HEK293 (cell line): ENCODE data around the gene LRRC23.
A peak's percentile ranks its signal among the peaks of the same experiment; 100 is the strongest.

Source experiments
- MYNN ChIP-seq: fragments of 450-650 bp; formaldehyde crosslinking; IDR thresholded peaks from 2 replicates; pipeline ENCODE4 v1.5.1; 2016; ENCODE audit warnings: missing biosample characterization, missing genetic modification characterization, borderline replicate concordance
- OSR2 ChIP-seq: fragments of 450-650 bp; formaldehyde crosslinking; IDR thresholded peaks from 2 replicates; pipeline ENCODE4 v1.5.1; 2016; ENCODE audit warnings: missing biosample characterization, missing genetic modification characterization
- PRDM1 ChIP-seq: fragments of 450-650 bp; formaldehyde crosslinking; IDR thresholded peaks from 2 replicates; pipeline ENCODE4; 2016; ENCODE audit warnings: missing biosample characterization, missing genetic modification characterization
- PRDM6 ChIP-seq: fragments of 450-650 bp; formaldehyde crosslinking; IDR thresholded peaks from 2 replicates; pipeline ENCODE4 v1.5.1; 2017; ENCODE audit warnings: missing biosample characterization, missing genetic modification characterization
- SP7 ChIP-seq: fragments of 450-650 bp; formaldehyde crosslinking; IDR thresholded peaks from 2 replicates; pipeline ENCODE4 v1.5.1; 2016; ENCODE audit warnings: missing biosample characterization, missing genetic modification characterization
- ZBTB1 ChIP-seq: fragments of 450-650 bp; formaldehyde crosslinking; IDR thresholded peaks from 2 replicates; pipeline ENCODE4 v1.5.1; 2016; ENCODE audit warnings: missing biosample characterization, missing genetic modification characterization
- ZBTB20 ChIP-seq: fragments of 450-650 bp; formaldehyde crosslinking; IDR thresholded peaks from 2 replicates; pipeline ENCODE4 v1.5.1; 2016; ENCODE audit warnings: missing biosample characterization, missing genetic modification characterization
- ZBTB21 ChIP-seq: fragments of 450-650 bp; formaldehyde crosslinking; IDR thresholded peaks from 2 replicates; pipeline ENCODE4 v1.5.1; 2017; ENCODE audit warnings: missing biosample characterization, missing genetic modification characterization
- ZFP3 ChIP-seq: fragments of 450-650 bp; formaldehyde crosslinking; IDR thresholded peaks from 2 replicates; pipeline ENCODE4 v1.5.1; 2016; ENCODE audit warnings: low read depth, missing biosample characterization, missing genetic modification characterization
- ZNF157 ChIP-seq: fragments of 450-650 bp; formaldehyde crosslinking; IDR thresholded peaks from 2 replicates; pipeline ENCODE4 v1.5.1; 2016; ENCODE audit warnings: missing biosample characterization, missing genetic modification characterization
- ZNF174 ChIP-seq: fragments of 450-650 bp; formaldehyde crosslinking; IDR thresholded peaks from 2 replicates; pipeline ENCODE4 v1.5.0; 2017; ENCODE audit warnings: missing biosample characterization, mild to moderate bottlenecking, missing genetic modification characterization
- ZNF239 ChIP-seq: fragments of 450-650 bp; formaldehyde crosslinking; IDR thresholded peaks from 2 replicates; pipeline ENCODE4 v1.5.1; 2016; ENCODE audit warnings: missing biosample characterization, missing genetic modification characterization
- ZNF26 ChIP-seq: fragments of 450-650 bp; formaldehyde crosslinking; IDR thresholded peaks from 2 replicates; pipeline ENCODE4 v1.5.1; 2016; ENCODE audit warnings: missing biosample characterization, missing genetic modification characterization
- ZNF266 ChIP-seq: fragments of 450-650 bp; formaldehyde crosslinking; IDR thresholded peaks from 2 replicates; pipeline ENCODE4 v1.5.1; 2016; ENCODE audit warnings: missing biosample characterization, missing genetic modification characterization, low read depth
- ZNF274 ChIP-seq, 2 experiments: fragments of 200-500 bp in 1 of 2; fragments of 450-650 bp in 1 of 2; sonication (Bioruptor generic) in 1 of 2; formaldehyde crosslinking in 1 of 2; IDR thresholded peaks; 2 replicates each; pipeline versions ENCODE4 v1.5.1 to v1.6.1; 2014 to 2016; ENCODE audit warnings: borderline replicate concordance in 1 of 2, inconsistent platforms in 1 of 2, low read length in 1 of 2, missing biosample characterization in 1 of 2, missing genetic modification characterization in 1 of 2
- ZNF362 ChIP-seq: fragments of 450-650 bp; formaldehyde crosslinking; IDR thresholded peaks from 2 replicates; pipeline ENCODE4 v1.5.1; 2016; ENCODE audit warnings: missing biosample characterization, missing genetic modification characterization
- ZNF366 ChIP-seq: fragments of 450-650 bp; formaldehyde crosslinking; conservative IDR thresholded peaks from 2 replicates; pipeline ENCODE4 v1.5.1; 2016; ENCODE audit warnings: missing biosample characterization, missing genetic modification characterization
- ZNF37A ChIP-seq: fragments of 450-650 bp; IDR thresholded peaks from 2 replicates; pipeline ENCODE4 v1.5.1; 2018; ENCODE audit warnings: missing biosample characterization, missing genetic modification characterization
- ZNF423 ChIP-seq: fragments of 450-650 bp; formaldehyde crosslinking; IDR thresholded peaks from 2 replicates; pipeline ENCODE4 v1.5.1; 2016; ENCODE audit warnings: missing biosample characterization, missing genetic modification characterization
- ZNF473 ChIP-seq: fragments of 450-650 bp; formaldehyde crosslinking; IDR thresholded peaks from 2 replicates; pipeline ENCODE4 v1.5.1; 2017; ENCODE audit warnings: missing biosample characterization, missing genetic modification characterization
- ZNF529 ChIP-seq: fragments of 450-650 bp; formaldehyde crosslinking; IDR thresholded peaks from 2 replicates; pipeline ENCODE4 v1.5.1; 2017; ENCODE audit warnings: missing genetic modification characterization, missing biosample characterization; ENCODE audit not compliant: insufficient replicate concordance
- ZNF555 ChIP-seq: fragments of 450-650 bp; formaldehyde crosslinking; conservative IDR thresholded peaks from 2 replicates; pipeline ENCODE4 v1.5.1; 2017; ENCODE audit warnings: missing biosample characterization, mild to moderate bottlenecking, missing genetic modification characterization, inconsistent platforms
- ZNF596 ChIP-seq: fragments of 450-650 bp; IDR thresholded peaks from 2 replicates; pipeline ENCODE4 v1.5.0; 2018; ENCODE audit warnings: missing biosample characterization, mild to moderate bottlenecking, missing genetic modification characterization, moderate library complexity
- ZNF626 ChIP-seq: fragments of 450-650 bp; sonication (Bioruptor Pico); formaldehyde crosslinking; IDR thresholded peaks from 2 replicates; pipeline ENCODE4 v1.5.1; 2018; ENCODE audit warnings: missing biosample characterization, missing genetic modification characterization, inconsistent platforms
- ZNF639 ChIP-seq: fragments of 450-650 bp; formaldehyde crosslinking; IDR thresholded peaks from 2 replicates; pipeline ENCODE4 v1.5.1; 2016; ENCODE audit warnings: missing biosample characterization, missing genetic modification characterization
- ZNF747 ChIP-seq: fragments of 450-650 bp; formaldehyde crosslinking; IDR thresholded peaks from 2 replicates; pipeline ENCODE4 v1.5.1; 2016; ENCODE audit warnings: missing biosample characterization, missing genetic modification characterization
- ZNF777 ChIP-seq: fragments of 450-650 bp; formaldehyde crosslinking; IDR thresholded peaks from 2 replicates; pipeline ENCODE4 v1.5.1; 2017; ENCODE audit warnings: missing biosample characterization, missing genetic modification characterization, borderline replicate concordance
- ZNF791 ChIP-seq: fragments of 450-650 bp; formaldehyde crosslinking; IDR thresholded peaks from 2 replicates; pipeline ENCODE4 v1.5.1; 2016; ENCODE audit warnings: missing biosample characterization, missing genetic modification characterization
- ZNF792 ChIP-seq: fragments of 450-650 bp; formaldehyde crosslinking; IDR thresholded peaks from 2 replicates; pipeline ENCODE4 v1.5.1; 2016; ENCODE audit warnings: missing biosample characterization, missing genetic modification characterization
- ZNF843 ChIP-seq: fragments of 450-650 bp; formaldehyde crosslinking; IDR thresholded peaks from 2 replicates; pipeline ENCODE4 v1.5.1; 2016; ENCODE audit warnings: missing biosample characterization, missing genetic modification characterization
- TF ChIP-seq, protein P1 (sequence below): fragments of 450-650 bp; IDR thresholded peaks from 2 replicates; pipeline ENCODE4 v1.5.1; 2018; ENCODE audit warnings: missing biosample characterization, missing genetic modification characterization
- TF ChIP-seq, protein P2 (sequence below): fragments of 450-650 bp; formaldehyde crosslinking; IDR thresholded peaks from 2 replicates; pipeline ENCODE4 v1.5.1; 2016; ENCODE audit warnings: missing biosample characterization, missing genetic modification characterization

The LRRC23 gene

DNA sequence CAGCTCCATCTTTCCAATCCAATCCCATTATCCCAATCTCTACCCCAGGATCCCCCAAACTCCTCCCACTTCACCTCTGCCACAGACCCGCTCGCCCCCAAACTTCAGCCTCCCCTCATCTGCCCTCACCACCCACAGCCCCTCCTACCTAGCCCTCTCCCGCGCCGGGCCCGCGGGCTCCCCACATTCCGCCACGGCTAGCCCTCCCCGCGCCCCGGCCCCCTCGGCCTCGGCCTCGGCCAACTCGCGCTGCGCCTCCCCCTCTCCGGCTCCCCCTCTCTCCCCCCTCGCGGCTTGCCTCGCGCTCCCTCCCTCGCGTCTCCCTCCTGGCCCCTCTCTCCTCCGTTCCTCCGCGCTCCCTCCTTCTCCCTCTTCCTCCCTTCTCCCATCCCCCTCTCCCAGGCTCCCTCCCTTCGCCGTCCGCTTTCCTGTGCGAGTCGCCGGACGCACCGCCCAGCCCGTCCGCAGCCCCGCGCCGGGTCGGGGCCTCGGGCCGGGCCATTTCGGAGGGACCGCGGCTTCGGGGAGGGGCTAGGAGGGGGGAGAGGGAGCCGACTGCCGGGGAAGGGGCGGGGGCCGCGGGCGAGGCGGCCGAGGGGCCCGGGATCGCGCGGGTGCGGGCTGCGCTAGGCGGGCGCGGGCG, 22.9 kb downstream of the LRRC23 start, which contains the start of gene ATN1 (continued):
- no peak for TF ChIP-seq ZNF239
- TF ChIP-seq ZNF157 (tag by site-specific recombination), result no peak; the same call in 1 of the 2 replicates
- no peak for TF ChIP-seq ZNF555 (tag by site-specific recombination)
- TF ChIP-seq SP7, result 0 out of 2 replicates have a peak, but pooled peaks have one; percentile 58
- no peak for TF ChIP-seq ZNF791 (tag by site-specific recombination)
- no peak for TF ChIP-seq ZNF747 (tag by site-specific recombination)
- no peak for TF ChIP-seq ZFP3 (tag by site-specific recombination)
- TF ChIP-seq ZNF843, result peak; percentile 65; the same call in 1 of the 2 replicates
- TF ChIP-seq, protein P1, sequence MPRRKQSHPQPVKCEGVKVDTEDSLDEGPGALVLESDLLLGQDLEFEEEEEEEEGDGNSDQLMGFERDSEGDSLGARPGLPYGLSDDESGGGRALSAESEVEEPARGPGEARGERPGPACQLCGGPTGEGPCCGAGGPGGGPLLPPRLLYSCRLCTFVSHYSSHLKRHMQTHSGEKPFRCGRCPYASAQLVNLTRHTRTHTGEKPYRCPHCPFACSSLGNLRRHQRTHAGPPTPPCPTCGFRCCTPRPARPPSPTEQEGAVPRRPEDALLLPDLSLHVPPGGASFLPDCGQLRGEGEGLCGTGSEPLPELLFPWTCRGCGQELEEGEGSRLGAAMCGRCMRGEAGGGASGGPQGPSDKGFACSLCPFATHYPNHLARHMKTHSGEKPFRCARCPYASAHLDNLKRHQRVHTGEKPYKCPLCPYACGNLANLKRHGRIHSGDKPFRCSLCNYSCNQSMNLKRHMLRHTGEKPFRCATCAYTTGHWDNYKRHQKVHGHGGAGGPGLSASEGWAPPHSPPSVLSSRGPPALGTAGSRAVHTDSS, result no peak
- TF ChIP-seq ZBTB1, result 0 out of 2 replicates have a peak, but pooled peaks have one; percentile 62
- no peak for TF ChIP-seq ZNF174
- no peak for TF ChIP-seq ZNF274 (IDR thresholded peaks at IDR 0.05; ENCODE audit: low read length)
- no peak for TF ChIP-seq ZNF274 (tag by site-specific recombination; IDR thresholded peaks at IDR 0.05; ENCODE audit: borderline replicate concordance)
- TF ChIP-seq ZNF529, result no peak
- TF ChIP-seq ZNF777 (tag by site-specific recombination), result peak; percentile 64; the same call in 1 of the 2 replicates
- peak; percentile 92 for TF ChIP-seq ZBTB20 (tag by site-specific recombination)
- no peak for TF ChIP-seq PRDM1 (tag by site-specific recombination)
- no peak for TF ChIP-seq ZNF37A
- 0 out of 2 replicates have a peak, but pooled peaks have one; percentile 9 for TF ChIP-seq ZNF792 (tag by site-specific recombination)
- no peak for TF ChIP-seq ZNF423 (tag by site-specific recombination)
- TF ChIP-seq OSR2 (tag by site-specific recombination), result peak; percentile 14; the same call in 1 of the 2 replicates
- TF ChIP-seq ZNF26, result no peak
- TF ChIP-seq ZNF266 (tag by site-specific recombination), result no peak
- TF ChIP-seq, protein P2, sequence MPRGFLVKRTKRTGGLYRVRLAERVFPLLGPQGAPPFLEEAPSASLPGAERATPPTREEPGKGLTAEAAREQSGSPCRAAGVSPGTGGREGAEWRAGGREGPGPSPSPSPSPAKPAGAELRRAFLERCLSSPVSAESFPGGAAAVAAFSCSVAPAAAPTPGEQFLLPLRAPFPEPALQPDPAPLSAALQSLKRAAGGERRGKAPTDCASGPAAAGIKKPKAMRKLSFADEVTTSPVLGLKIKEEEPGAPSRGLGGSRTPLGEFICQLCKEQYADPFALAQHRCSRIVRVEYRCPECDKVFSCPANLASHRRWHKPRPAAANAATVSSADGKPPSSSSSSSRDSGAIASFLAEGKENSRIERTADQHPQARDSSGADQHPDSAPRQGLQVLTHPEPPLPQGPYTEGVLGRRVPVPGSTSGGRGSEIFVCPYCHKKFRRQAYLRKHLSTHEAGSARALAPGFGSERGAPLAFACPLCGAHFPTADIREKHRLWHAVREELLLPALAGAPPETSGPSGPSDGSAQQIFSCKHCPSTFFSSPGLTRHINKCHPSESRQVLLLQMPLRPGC (tag by site-specific recombination), result no peak; the same call in 1 of the 2 replicates
- TF ChIP-seq ZBTB21 (tag by site-specific recombination), result no peak
- TF ChIP-seq PRDM6 (tag by site-specific recombination), result no peak
- no peak for TF ChIP-seq MYNN (tag by site-specific recombination)
- TF ChIP-seq ZNF639, result no peak
- peak; percentile 97 for TF ChIP-seq ZNF366 (tag by site-specific recombination)
- TF ChIP-seq ZNF362 (tag by site-specific recombination), result no peak
- no peak for TF ChIP-seq ZNF626 (tag by site-specific recombination)
- no peak for TF ChIP-seq ZNF473 (tag by site-specific recombination)
- peak; percentile 57; the same call in 1 of the 2 replicates for TF ChIP-seq ZNF596 (tag by site-specific recombination)
